GM20000 (cell line): ENCODE results near the gene RNF11.

Source experiments
- DNase-seq: peaks from one replicate; pipeline ENCODE4 v3.0.0; 2012; ENCODE audit warnings: low spot score
- CTCF ChIP-seq: IDR thresholded peaks from 2 replicates; pipeline ENCODE4 v1.5.1; 2012; ENCODE audit warnings: mild to moderate bottlenecking, control low read depth; ENCODE audit errors: extremely low read depth, missing control alignments

RNF11 gene

DNA sequence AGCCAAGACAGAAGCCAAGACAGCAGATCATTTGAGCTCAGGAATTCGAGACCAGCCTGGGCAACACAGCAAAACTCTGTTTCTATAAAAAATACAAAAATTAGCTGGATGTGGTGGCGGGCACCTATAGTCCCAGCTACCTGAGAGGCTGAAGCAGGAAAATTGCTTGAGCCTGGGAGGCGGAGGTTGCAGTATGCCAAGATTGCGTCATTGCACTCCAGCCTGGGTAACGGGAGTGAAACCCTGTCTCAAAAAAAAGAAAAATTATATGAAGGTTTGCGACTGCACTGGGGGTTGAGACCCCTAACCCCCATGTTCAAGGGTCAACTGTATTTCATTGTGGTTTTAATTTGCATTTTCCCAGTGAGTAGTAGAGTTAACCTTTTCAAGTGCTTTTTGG is 16.3 kb downstream of the RNF11 start:
- DNase-seq, result no peak
- no peak for TF ChIP-seq CTCF

DNA sequence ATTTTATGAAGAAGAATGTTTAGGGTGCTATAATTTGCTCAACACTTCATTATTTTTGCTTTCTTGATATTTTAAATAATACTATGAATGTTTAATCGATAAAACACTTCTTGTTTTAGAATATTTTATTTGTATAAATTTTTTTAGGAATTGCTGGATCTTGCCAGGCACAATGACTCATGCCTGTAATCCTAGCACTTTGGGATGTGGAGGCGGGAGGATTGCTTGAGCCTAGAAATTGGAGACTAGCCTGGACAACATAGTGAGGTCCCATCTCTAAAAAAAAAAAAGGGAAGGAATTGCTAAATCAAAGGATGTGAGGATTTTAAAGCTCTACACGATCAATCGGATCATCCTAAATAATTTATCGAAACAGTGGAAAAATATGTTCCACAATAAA is 17.6 kb downstream of the RNF11 start:
- TF ChIP-seq CTCF, result no peak
- DNase-seq, result no peak

DNA sequence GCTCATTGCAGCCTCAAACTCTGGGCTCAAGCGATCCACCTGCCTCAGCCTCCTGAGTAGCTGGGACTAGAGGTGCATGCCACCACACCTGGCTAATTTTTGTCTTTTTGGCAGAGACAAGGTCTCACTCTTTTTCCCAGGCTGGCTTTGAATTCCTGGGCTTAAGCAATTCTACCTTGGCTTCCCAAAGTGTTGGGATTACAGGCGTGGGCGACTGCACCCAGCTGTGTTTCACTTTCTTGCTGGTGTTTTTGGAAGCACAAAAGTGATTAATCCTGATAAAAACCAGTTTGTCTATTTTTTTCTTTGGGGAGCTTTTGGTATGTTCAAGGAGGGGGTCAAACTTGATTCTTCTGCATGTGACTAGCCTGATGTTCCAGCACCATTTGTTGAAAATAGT is 19.3 kb downstream of the RNF11 start:
- no peak for TF ChIP-seq CTCF
- no peak for DNase-seq

DNA sequence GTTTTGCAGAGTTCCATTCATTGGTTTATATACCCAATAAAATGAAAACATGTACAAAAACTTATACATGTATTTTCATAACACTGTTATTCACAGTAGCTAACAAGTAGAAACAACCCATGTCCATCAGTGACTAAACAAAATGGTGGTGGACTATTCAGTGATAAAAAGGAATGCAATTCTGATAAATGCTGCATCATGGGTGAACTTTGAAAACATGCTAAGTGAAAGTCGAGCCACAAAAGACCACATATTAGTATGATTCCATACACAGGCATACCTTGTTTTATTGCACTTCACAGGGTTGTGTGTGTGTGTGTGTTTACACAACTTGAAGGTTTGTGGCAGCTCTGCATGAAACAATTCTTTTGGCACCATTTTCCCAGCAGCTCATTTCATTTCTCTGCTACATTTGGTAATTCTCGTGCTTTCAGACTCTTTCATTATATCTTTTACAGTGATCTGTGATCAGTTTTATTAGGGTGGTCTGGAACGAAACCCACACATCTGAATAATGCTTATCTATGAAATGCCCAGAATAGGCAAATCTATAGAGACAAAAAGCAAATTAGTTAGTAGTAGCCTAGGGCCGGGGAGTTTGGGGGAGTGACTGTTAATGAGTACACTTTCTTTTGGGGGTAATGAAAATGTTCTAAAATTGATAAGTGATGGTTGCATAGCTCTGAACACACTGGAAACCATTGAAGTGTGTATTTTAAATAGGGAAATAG is 27.2 kb downstream of the RNF11 start:
- no peak for TF ChIP-seq CTCF
- no peak for DNase-seq

DNA sequence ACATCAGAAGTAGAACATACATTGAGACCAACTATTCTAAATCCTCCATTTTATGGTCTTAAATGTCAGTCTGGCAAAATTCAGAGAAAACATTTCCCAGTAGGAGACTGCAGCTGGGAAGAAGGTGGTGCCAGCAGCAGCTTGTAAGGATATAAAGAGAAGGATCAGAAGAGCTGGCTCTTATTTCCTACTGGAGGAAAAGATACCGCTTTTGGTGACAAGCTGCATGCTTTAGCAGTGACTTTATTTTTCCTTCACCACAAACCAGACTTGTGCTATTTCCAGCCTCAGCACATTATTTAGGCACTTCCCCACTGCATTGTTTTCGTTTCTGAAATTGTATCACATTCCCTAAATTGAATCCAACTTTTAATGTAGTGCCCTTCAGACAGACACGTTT is 28.4 kb downstream of the RNF11 start:
- TF ChIP-seq CTCF, result no peak
- no peak for DNase-seq

GRCh38 chr1:51265618-51266017 is 29.5 kb downstream of the RNF11 start:
- DNase-seq, result no peak
- no peak for TF ChIP-seq CTCF

- no peak for DNase-seq
- TF ChIP-seq CTCF, result no peak
These were observed 30.1 kb downstream of the RNF11 start for GRCh38 chr1:51266181-51266580.
